HG02623 (cell line): ENCODE data around the gene RAB20.

Experiments
- ATAC-seq: cut with Tn5 transposase; IDR thresholded peaks from one replicate; pipeline ENCODE4 v1.9.1; 2021; ENCODE audit warnings: moderate library complexity; ENCODE audit not compliant: unreplicated experiment

RAB20 gene

GRCh38 chr13:110531100-110531499 is 30.4 kb downstream of the RAB20 start:
- no peak for ATAC-seq

- no peak for ATAC-seq
These were observed 31.8 kb downstream of the RAB20 start for GRCh38 chr13:110529522-110530311.

- no peak for ATAC-seq
These were observed 32.6 kb downstream of the RAB20 start for GRCh38 chr13:110528911-110529310.

GRCh38 chr13:110528371-110528770 is 33.2 kb downstream of the RAB20 start:
- no peak for ATAC-seq

GRCh38 chr13:110525328-110526319 is 35.9 kb downstream of the RAB20 start:
- peak; percentile 83 for ATAC-seq

GRCh38 chr13:110524541-110525257 is 36.8 kb downstream of the RAB20 start:
- no peak for ATAC-seq

- ATAC-seq = no peak
These were observed 37.5 kb downstream of the RAB20 start for GRCh38 chr13:110523838-110524540.

- ATAC-seq = no peak
These were observed 38.3 kb downstream of the RAB20 start for GRCh38 chr13:110523180-110523579.

GRCh38 chr13:110522721-110523120 is 38.8 kb downstream of the RAB20 start:
- ATAC-seq = no peak

GRCh38 chr13:110521946-110522345 is 39.6 kb downstream of the RAB20 start:
- no peak for ATAC-seq

- no peak for ATAC-seq
These were observed 40.2 kb downstream of the RAB20 start for GRCh38 chr13:110521296-110521680.

- no peak for ATAC-seq
These were observed 40.9 kb downstream of the RAB20 start for GRCh38 chr13:110520431-110521295.

- ATAC-seq = no peak
These were observed 42.0 kb downstream of the RAB20 start for GRCh38 chr13:110519506-110519905.

- no peak for ATAC-seq
These were observed 42.5 kb downstream of the RAB20 start for GRCh38 chr13:110519046-110519445.

GRCh38 chr13:110518571-110518970 is 43.0 kb downstream of the RAB20 start:
- no peak for ATAC-seq

- ATAC-seq = no peak
These were observed 43.3 kb downstream of the RAB20 start for GRCh38 chr13:110518226-110518525.

GRCh38 chr13:110517505-110518225 is 43.9 kb downstream of the RAB20 start:
- no peak for ATAC-seq

GRCh38 chr13:110516500-110516899 is 45.0 kb downstream of the RAB20 start:
- ATAC-seq = no peak

- ATAC-seq = no peak
These were observed 49.3 kb downstream of the RAB20 start for GRCh38 chr13:110512198-110512740.
